PC-3 (cell line): ENCODE results near the gene PTRHD1.

ENCODE experiments used
- EZH2 ChIP-seq: fragments of 300-600 bp; sonication (generic); IDR thresholded peaks from one replicate; pipeline ENCODE4 v1.6.1; 2017; ENCODE audit warnings: antibody characterized with exemption, mild to moderate bottlenecking, low read length; ENCODE audit not compliant: unreplicated experiment
- EZH2phosphoT487 ChIP-seq: fragments of 300-600 bp; sonication (generic); IDR thresholded peaks from 2 replicates; pipeline ENCODE4 v1.6.1; 2018; ENCODE audit warnings: mild to moderate bottlenecking, antibody characterized with exemption, low read length, borderline replicate concordance
- TF ChIP-seq, protein P1 (sequence below): fragments of 300-600 bp; sonication (generic); conservative IDR thresholded peaks from 2 replicates; pipeline ENCODE4 v1.5.1; 2017; ENCODE audit warnings: antibody characterized with exemption, low read depth, mild to moderate bottlenecking, low read length

GRCh38 chr2:24743924-24744323 is 49.3 kb downstream of the PTRHD1 start:
- TF ChIP-seq, protein P1, sequence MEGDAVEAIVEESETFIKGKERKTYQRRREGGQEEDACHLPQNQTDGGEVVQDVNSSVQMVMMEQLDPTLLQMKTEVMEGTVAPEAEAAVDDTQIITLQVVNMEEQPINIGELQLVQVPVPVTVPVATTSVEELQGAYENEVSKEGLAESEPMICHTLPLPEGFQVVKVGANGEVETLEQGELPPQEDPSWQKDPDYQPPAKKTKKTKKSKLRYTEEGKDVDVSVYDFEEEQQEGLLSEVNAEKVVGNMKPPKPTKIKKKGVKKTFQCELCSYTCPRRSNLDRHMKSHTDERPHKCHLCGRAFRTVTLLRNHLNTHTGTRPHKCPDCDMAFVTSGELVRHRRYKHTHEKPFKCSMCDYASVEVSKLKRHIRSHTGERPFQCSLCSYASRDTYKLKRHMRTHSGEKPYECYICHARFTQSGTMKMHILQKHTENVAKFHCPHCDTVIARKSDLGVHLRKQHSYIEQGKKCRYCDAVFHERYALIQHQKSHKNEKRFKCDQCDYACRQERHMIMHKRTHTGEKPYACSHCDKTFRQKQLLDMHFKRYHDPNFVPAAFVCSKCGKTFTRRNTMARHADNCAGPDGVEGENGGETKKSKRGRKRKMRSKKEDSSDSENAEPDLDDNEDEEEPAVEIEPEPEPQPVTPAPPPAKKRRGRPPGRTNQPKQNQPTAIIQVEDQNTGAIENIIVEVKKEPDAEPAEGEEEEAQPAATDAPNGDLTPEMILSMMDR, result no peak
- TF ChIP-seq EZH2, result no peak
- no peak for TF ChIP-seq EZH2phosphoT487
